ENCODE measurements around the gene SLC30A2. TPM values are rescaled to one million over a fixed set of nuclear protein-coding genes. Genes with fewer than 3 reads are reported as not detected.

The SLC30A2 gene
- total RNA-seq, 1 donor from 2014 or later = not detected

GRCh38 chr1:26070296-26070962 is 24.5 kb upstream of the SLC30A2 start:
- DNase-seq (ENCODE audit: low spot score) = no peak

- DNase-seq (ENCODE audit: low spot score) = no peak
These were observed 24.0 kb upstream of the SLC30A2 start for GRCh38 chr1:26069941-26070295.

GRCh38 chr1:26067432-26067911 is 21.6 kb upstream of the SLC30A2 start, which contains the start of gene TRIM63:
TRIM63 (minus strand) TSS chr1:26067630; CDS start chr1:26067494, 136 bp downstream.
- DNase-seq (ENCODE audit: low spot score) = no peak

GRCh38 chr1:26066857-26067256 is 20.9 kb upstream of the SLC30A2 start:
- DNase-seq (ENCODE audit: low spot score) = no peak

- no peak for DNase-seq (ENCODE audit: low spot score)
These were observed 20.2 kb upstream of the SLC30A2 start for GRCh38 chr1:26066160-26066559.

- no peak for DNase-seq (ENCODE audit: low spot score)
These were observed 18.6 kb upstream of the SLC30A2 start for GRCh38 chr1:26064553-26064952.

- no peak for DNase-seq (ENCODE audit: low spot score)
These were observed 15.1 kb upstream of the SLC30A2 start for GRCh38 chr1:26060832-26061574.

GRCh38 chr1:26059906-26060305 is 14.0 kb upstream of the SLC30A2 start:
- no peak for DNase-seq (ENCODE audit: low spot score)

- no peak for DNase-seq (ENCODE audit: low spot score)
These were observed 12.2 kb upstream of the SLC30A2 start for GRCh38 chr1:26058052-26058595.

GRCh38 chr1:26057189-26057588 is 11.3 kb upstream of the SLC30A2 start:
- DNase-seq (ENCODE audit: low spot score) = no peak

GRCh38 chr1:26055041-26055440 is 9.1 kb upstream of the SLC30A2 start:
- no peak for DNase-seq (ENCODE audit: low spot score)

GRCh38 chr1:26053718-26054560 is 8.0 kb upstream of the SLC30A2 start:
- DNase-seq (ENCODE audit: low spot score) = no peak

- DNase-seq (ENCODE audit: low spot score) = no peak
These were observed 4.3 kb upstream of the SLC30A2 start for GRCh38 chr1:26050248-26050640.

- DNase-seq (ENCODE audit: low spot score) = no peak
These were observed 3.8 kb upstream of the SLC30A2 start for GRCh38 chr1:26049531-26050247.

GRCh38 chr1:26047278-26047874 is 1.5 kb upstream of the SLC30A2 start:
- no peak for DNase-seq (ENCODE audit: low spot score)

GRCh38 chr1:26046246-26047095 is 553 bp upstream of the SLC30A2 start:
- no peak for DNase-seq (ENCODE audit: low spot score)

- no peak for DNase-seq (ENCODE audit: low spot score)
These were observed 772 bp downstream of the SLC30A2 start for GRCh38 chr1:26044971-26045721.

GRCh38 chr1:26044414-26044813 is 1.5 kb downstream of the SLC30A2 start:
- no peak for DNase-seq (ENCODE audit: low spot score)

- DNase-seq (ENCODE audit: low spot score) = no peak
These were observed 2.2 kb downstream of the SLC30A2 start for GRCh38 chr1:26043765-26044164.

All from mesenteric fat pad (tissue), 1 donor.